ENCODE data around the gene AMPD2.

GRCh38 chr1:109664671-109665070 is 45.0 kb downstream of the AMPD2 start:
- TF ChIP-seq CTCF (IDR thresholded peaks at IDR 0.05) (no peak), EZH2 (IDR thresholded peaks at IDR 0.05) (no peak), EZH2phosphoT487 (IDR thresholded peaks at IDR 0.05) (no peak)

Data from neural progenitor cell (in vitro differentiated cells).